HUES6 (cell line): ENCODE results near the gene SLC26A6.

Source experiments
- H3K27ac ChIP-seq: 2 replicates; pipeline ENCODE4 v1.7.0; 2013; ENCODE audit warnings: low read depth, mild to moderate bottlenecking, low read length, inconsistent platforms
- H3K27me3 ChIP-seq: 2 replicates; pipeline ENCODE4 v1.6.1; 2013; ENCODE audit warnings: low read length; ENCODE audit not compliant: control insufficient read depth, insufficient read depth
- H3K36me3 ChIP-seq: 2 replicates; pipeline ENCODE4 v1.6.1; 2013; ENCODE audit warnings: low read length; ENCODE audit not compliant: control insufficient read depth, insufficient read depth
- H3K4me1 ChIP-seq: 2 replicates; pipeline ENCODE4 v1.6.1; 2013; ENCODE audit warnings: low read length; ENCODE audit not compliant: control insufficient read depth, insufficient read depth
- H3K4me3 ChIP-seq: 2 replicates; pipeline ENCODE4 v1.5.1; 2013; ENCODE audit warnings: low read depth, low read length
- H3K9ac ChIP-seq: one replicate; pipeline ENCODE4 v1.6.1; 2013; ENCODE audit warnings: mild to moderate bottlenecking, low read length
- H3K9me3 ChIP-seq: 2 replicates; pipeline ENCODE4 v1.6.1; 2013; ENCODE audit warnings: low read depth, low read length; ENCODE audit not compliant: control insufficient read depth, insufficient read depth

SLC26A6 gene

DNA sequence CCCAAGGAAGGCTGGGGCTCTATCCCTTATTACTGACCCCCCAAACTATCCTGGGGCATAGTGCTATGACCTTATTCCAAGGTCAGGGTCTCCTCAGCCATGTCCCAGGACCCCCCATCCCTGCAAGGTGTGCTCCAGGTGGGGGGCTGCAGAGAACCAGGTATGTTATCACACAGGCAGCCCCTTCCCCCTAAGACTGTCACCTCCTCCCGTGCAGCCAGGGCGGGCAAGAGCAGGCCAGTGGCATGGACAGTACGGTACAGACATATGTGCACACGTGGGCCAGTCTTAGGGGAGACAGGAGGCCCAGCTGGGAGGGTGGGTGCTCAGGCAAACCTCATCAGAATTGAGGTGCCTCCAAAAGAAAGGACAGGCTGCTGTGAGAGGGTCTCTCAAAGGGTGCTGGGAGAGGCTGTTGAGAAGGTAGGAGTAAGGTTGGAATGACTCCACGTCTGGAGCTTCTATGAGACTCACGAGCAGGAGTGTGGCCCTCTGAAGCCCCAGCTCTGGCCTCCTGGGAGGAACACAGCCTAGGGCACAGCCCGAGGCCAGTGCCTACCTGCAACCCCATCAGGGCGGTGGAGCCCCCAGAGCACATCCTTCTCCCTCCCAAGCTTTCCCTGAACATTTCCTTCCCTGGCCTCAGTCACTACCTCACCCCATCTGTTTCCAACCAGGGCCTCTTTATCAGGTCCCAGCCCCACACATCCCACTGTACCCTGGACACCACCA, 38.4 kb downstream of the SLC26A6 start:
- peak overlapping the region; percentile 53; the same call in 1 of the 2 replicates for H3K27ac ChIP-seq
- H3K36me3 ChIP-seq: peaks cover 70% of the 10 kb centered on the region
- H3K9ac ChIP-seq: peak overlapping the region; percentile 58
- peaks cover 51% of the 10 kb centered on the region for H3K4me1 ChIP-seq
- H3K9me3 ChIP-seq: no peaks in the 10 kb centered on the region
- H3K4me3 ChIP-seq: no peak overlapping the region
- peaks cover 7% of the 10 kb centered on the region; the same call in 1 of the 2 replicates for H3K27me3 ChIP-seq

DNA sequence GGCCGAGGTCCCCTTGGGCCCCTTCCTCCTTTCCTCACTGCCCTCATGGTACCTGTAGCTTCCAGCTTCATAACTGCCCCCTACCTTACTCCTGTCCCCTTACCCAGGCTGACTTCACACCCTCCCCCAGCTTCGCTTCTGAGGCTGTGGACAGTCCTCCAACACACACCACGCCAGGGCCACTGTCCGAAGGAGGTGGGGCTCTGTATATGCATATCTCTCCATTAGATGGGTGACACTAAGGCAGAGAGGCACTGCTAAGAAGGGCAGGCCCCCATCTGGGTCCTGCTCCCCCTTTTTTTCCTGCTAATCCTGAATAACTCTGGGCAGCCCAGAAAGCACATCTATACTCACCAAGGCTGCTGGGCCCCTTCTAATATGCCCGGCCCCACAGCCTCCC, 39.1 kb downstream of the SLC26A6 start:
- H3K27me3 ChIP-seq: peaks cover 7% of the 10 kb centered on the region; the same call in 1 of the 2 replicates
- H3K4me3 ChIP-seq: peak overlapping the region; percentile 68; the same call in 1 of the 2 replicates
- H3K4me1 ChIP-seq: peaks cover 51% of the 10 kb centered on the region
- no peaks in the 10 kb centered on the region for H3K9me3 ChIP-seq
- peaks cover 70% of the 10 kb centered on the region for H3K36me3 ChIP-seq
- peak overlapping the region; percentile 53; the same call in 1 of the 2 replicates for H3K27ac ChIP-seq
- H3K9ac ChIP-seq: peak overlapping the region; percentile 58

DNA sequence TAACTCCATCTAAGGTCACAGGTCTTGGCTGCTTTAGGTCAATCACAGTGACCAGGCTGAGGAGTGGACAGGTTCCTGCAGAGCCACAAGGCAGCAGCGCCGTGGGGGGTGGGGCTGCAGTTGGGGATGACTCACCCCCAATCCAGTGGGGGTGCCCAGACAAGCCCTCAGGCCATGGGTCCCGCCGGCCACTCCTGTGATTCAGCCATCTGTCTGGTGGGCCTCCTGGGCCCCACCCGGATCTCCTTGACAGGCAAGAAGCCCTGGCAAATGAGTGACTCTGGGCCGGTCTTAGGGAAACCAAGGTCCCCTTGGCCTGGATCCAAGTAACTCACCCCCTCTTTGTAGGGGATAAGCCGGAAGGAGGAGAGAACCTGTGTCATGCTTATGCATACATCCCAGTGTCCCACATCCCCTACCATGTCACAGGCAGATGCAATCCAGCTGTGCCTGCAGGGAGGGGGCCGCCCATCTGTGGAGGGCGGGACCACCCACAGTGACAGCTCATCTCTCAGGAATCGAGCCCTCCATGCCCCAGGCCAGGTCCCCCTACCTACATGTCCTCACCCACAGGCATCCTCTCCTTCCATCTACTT, 39.6 kb downstream of the SLC26A6 start:
- H3K27ac ChIP-seq: peak overlapping the region; percentile 86; the same call in 1 of the 2 replicates
- peaks cover 51% of the 10 kb centered on the region for H3K4me1 ChIP-seq
- peak overlapping the region; percentile 68; the same call in 1 of the 2 replicates for H3K4me3 ChIP-seq

DNA sequence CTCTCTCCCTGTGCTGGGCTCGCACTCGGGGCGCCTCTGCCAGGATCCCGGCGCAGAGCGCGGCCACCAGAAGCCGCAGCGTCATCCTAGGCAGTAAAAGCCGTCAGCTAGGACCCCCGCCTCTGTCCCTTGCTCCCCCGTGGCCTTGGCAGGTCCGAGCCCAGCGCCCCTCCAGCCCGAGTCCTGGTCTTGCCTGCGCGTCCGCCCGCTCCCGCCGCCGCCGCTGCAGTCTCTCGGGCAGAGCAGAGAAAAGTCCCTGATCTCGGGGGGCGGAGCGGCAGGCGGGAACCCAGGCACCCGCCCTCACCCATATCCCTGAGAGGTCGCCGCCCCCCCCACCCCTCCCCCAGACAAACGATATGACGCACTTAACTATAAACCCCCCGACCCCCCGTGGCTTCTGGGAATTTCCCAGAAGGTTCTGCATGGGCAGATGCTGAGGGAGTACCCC, 40.2 kb downstream of the SLC26A6 start, which contains the start of gene COL7A1:
COL7A1 (minus strand) TSS at position 255 of the 451 bp plus-strand sequence; CDS start at position 85, 170 bp downstream.
- peaks cover 70% of the 10 kb centered on the region for H3K36me3 ChIP-seq
- peaks cover 7% of the 10 kb centered on the region; the same call in 1 of the 2 replicates for H3K27me3 ChIP-seq
- H3K4me1 ChIP-seq: peaks cover 51% of the 10 kb centered on the region
- H3K9me3 ChIP-seq: no peaks in the 10 kb centered on the region
- H3K9ac ChIP-seq: peak within 1 kb of the TSS; percentile 97
- H3K4me3 ChIP-seq: peak within 1 kb of the TSS; percentile 68
- H3K27ac ChIP-seq: peak within 1 kb of the TSS; percentile 86; the same call in 1 of the 2 replicates

More for the DNA sequence above, 39.6 kb downstream of the SLC26A6 start:
- Histone ChIP-seq H3K27me3 (peaks cover 7% of the 10 kb centered on the region; the same call in 1 of the 2 replicates), H3K36me3 (peaks cover 70% of the 10 kb centered on the region), H3K9ac (peak overlapping the region; percentile 58), H3K9me3 (no peaks in the 10 kb centered on the region)

DNA sequence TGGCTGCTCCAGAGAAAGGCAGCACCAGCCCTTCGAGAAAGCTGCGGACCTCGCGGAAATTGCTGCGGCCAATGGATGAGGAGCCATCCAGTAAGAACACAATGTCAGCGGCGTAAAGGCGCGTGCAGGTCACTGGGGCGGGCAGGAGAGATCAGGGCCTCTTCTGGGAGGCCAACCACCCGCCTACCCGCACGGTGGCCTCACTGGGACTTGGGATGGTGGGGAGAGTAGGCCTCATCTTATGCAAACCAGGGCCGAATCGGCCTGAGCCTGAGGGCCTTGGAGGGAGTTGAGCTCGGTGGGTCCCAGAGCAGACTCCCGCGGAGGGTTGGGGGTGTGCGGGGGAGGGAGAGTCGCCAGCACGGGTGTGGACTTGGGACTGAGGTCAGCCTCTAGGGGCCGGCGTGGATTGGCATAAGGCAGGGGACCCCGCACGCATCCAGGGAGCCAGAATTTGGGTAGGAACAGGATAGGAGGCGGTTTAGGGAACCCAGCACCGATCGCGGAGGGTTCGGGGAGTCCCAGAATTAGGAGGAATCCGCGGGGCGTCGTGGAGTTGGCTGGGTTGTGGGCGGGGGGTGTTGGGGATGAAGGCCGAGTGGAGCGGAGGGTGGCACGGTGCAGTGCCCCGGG, 40.7 kb downstream of the SLC26A6 start:
- peak overlapping the region; percentile 86; the same call in 1 of the 2 replicates for H3K27ac ChIP-seq
- no peaks in the 10 kb centered on the region for H3K9me3 ChIP-seq
- H3K4me1 ChIP-seq: peaks cover 51% of the 10 kb centered on the region
- peak overlapping the region; percentile 97 for H3K9ac ChIP-seq
- peaks cover 70% of the 10 kb centered on the region for H3K36me3 ChIP-seq
- peaks cover 7% of the 10 kb centered on the region; the same call in 1 of the 2 replicates for H3K27me3 ChIP-seq
- peak overlapping the region; percentile 68 for H3K4me3 ChIP-seq

DNA sequence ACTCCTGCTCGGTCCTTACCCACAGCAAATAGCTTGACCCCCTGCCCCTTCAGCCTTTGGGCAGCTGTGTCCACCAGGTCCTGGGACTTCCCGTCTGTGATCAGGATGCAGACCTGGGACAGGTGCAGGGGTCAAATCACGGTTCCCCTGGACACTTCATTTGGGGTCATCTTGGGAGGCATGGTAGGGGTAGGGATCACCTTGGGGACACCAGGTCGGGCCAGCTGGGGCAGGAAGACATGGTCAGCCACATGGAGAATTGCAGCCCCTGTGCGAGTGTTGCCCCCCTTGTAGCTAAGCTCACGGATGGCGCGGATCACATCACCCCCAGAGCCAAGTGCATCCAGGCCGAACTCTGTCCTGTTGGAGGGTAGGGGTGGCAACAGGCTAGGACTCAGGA, 41.9 kb downstream of the SLC26A6 start:
- Histone ChIP-seq H3K4me1 (peaks cover 40% of the 10 kb centered on the region), H3K27ac (no peak overlapping the region), H3K9me3 (no peaks in the 10 kb centered on the region), H3K4me3 (peak overlapping the region; percentile 68; the same call in 1 of the 2 replicates), H3K27me3 (peaks cover 7% of the 10 kb centered on the region; the same call in 1 of the 2 replicates), H3K36me3 (peaks cover 68% of the 10 kb centered on the region), H3K9ac (peak overlapping the region; percentile 97)

DNA sequence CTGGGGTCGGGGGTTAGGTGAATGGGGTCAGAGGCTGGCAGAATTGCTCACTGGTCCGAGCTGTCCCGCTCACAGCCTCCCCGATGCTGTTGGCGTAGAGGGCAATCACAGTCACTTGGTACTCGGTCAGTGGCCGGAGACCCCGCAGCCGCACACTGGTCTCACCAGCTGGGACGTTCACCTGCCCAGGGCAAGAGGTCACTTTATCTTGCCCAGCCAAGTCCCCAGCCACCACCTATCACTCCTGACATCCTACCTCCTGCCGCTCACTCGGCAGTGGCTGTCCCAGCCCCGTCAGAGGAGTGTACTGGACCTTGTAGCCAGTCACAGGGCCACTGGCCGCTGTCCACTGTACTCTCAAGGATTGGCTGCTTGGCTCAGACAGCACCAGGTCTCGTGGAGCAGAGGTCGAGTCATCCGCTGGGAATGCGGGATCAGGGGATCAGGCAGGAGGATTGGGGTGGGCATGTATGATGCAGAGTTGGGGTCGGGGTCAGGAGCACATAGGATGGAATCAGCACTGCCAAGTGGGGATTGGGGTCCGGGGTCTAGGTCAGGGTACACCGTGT, 42.7 kb downstream of the SLC26A6 start:
- no peaks in the 10 kb centered on the region for H3K9me3 ChIP-seq
- H3K9ac ChIP-seq: peak overlapping the region; percentile 97
- H3K4me3 ChIP-seq: no peak overlapping the region
- peaks cover 67% of the 10 kb centered on the region for H3K36me3 ChIP-seq
- H3K27ac ChIP-seq: no peak overlapping the region
- H3K4me1 ChIP-seq: peaks cover 32% of the 10 kb centered on the region
- H3K27me3 ChIP-seq: peaks cover 7% of the 10 kb centered on the region; the same call in 1 of the 2 replicates

DNA sequence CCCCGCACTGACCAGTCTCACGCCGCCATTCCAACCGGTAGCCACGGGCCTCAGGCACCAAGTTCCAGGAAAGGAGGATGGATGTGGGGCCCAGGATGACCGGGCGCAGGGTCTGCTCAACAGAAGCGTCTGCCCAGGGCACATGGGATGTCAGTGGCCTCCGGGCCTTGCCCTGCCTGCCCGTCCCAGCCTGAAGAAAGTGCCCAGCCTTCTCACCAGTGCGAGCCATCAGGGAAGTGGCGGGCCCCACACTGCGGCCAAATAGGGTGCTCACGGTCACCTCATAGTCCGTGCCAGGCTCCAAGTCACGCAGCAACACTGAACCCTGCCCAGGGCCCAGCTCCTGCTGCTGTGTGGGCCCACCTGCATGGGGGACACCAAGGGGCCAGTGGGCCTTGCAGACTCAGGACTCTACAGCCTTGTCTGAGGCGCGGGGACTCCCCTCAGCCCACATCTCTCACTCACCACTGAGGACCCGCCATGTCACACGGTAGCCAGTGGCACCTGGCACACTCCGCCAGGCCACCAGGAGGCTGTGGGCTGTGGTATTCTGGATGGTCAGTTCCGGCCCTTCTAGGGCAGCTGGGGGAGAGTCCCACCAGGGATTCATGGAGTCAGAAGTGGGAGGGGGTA, 43.3 kb downstream of the SLC26A6 start:
- Histone ChIP-seq H3K27me3 (peaks cover 7% of the 10 kb centered on the region; the same call in 1 of the 2 replicates), H3K4me1 (peaks cover 29% of the 10 kb centered on the region), H3K4me3 (no peak overlapping the region), H3K9me3 (no peaks in the 10 kb centered on the region), H3K9ac (no peak overlapping the region), H3K27ac (no peak overlapping the region), H3K36me3 (peaks cover 67% of the 10 kb centered on the region)

DNA sequence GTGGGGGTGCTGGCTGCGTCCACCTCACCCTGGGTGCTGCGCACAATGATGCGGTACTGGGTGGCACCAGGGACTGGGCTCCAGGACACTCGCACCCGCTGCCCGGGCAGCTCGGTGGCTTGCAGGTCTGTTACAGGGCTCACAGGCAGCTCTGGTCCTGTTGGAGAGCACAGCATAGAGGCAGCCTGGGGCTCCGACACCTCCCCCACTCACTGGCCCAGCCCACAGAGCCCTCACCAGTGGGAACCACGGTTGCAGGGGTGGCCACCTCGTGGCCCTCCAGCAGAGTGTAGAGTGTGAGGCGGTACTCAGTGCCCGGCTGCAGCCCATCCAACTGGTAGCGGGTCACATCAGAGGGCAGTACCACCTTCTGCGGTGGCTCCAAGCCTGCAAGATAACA, 43.8 kb downstream of the SLC26A6 start:
- Histone ChIP-seq H3K4me1 (peaks cover 24% of the 10 kb centered on the region), H3K9ac (no peak overlapping the region), H3K27me3 (peaks cover 7% of the 10 kb centered on the region; the same call in 1 of the 2 replicates), H3K36me3 (peaks cover 68% of the 10 kb centered on the region), H3K9me3 (no peaks in the 10 kb centered on the region), H3K4me3 (no peak overlapping the region), H3K27ac (no peak overlapping the region)

DNA sequence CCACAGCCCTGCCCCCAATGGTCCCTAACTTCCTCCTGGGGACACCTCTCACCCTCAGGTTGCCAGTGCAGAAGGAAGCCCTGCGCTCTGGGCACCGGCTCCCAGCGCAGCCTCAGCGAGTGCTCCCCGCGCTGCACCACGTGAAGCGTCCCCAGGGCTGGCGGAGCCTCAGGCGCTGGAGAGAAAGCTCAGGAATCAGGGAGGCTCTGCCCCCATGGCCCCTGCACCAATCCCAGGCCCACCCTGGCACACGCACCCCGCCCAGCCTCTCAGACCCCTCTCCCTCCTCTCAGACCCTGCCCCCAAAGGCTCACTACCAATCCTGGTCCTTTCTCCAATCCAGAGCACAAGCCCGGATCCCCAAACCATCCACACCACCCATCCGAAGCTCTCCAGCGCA, 47.0 kb downstream of the SLC26A6 start:
- peaks cover 96% of the 10 kb centered on the region for H3K36me3 ChIP-seq
- H3K27me3 ChIP-seq: no peaks in the 10 kb centered on the region
- no peaks in the 10 kb centered on the region for H3K9me3 ChIP-seq
- H3K4me1 ChIP-seq: peaks cover under 1% of the 10 kb centered on the region; the same call in 1 of the 2 replicates
- H3K27ac ChIP-seq: no peak overlapping the region
- H3K9ac ChIP-seq: no peak overlapping the region
- no peak overlapping the region for H3K4me3 ChIP-seq
